ENCODE measurements around the gene ZFP14. TPM values are rescaled to one million over a fixed set of nuclear protein-coding genes. Genes with fewer than 3 reads are reported as not detected.
A peak's percentile ranks its signal among the peaks of the same experiment; 100 is the strongest.
"Not testable (repeated sequence)": the region's sequence is repeated elsewhere in the genome, so short reads cannot be mapped to it uniquely, and the experiment has no call there.

The ZFP14 gene
- polyA plus RNA-seq, 3 donors, result 11.0 to 16.6 (median 14.3) TPM

DNA sequence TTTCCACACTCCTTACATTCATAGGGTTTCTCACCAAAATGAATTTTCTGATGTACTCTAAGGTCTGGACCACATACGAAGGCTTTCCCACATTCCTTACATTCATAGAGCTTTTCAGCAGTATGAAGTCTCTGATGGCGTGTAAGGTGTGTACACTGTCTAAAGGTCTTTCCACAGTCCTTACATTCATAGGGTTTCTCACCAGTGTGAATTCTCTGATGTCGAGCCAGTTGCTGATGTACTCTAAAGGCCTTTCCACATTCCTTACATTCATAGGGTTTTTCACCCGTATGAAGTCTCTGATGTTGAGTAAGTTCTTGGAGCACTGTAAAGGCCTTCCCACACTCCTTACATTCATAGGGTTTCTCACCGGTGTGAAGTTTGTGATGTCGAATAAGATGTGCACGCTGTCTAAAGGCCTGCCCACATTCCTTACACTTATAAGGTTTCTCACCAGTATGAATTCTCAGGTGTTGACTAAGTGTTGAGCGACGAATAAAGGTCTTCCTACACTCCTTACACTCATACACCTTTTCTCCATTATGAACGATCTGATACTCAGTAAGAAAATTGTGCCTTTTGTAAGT lies 38.1 kb downstream of the ZFP14 start:
- no peak for DNase-seq

DNA sequence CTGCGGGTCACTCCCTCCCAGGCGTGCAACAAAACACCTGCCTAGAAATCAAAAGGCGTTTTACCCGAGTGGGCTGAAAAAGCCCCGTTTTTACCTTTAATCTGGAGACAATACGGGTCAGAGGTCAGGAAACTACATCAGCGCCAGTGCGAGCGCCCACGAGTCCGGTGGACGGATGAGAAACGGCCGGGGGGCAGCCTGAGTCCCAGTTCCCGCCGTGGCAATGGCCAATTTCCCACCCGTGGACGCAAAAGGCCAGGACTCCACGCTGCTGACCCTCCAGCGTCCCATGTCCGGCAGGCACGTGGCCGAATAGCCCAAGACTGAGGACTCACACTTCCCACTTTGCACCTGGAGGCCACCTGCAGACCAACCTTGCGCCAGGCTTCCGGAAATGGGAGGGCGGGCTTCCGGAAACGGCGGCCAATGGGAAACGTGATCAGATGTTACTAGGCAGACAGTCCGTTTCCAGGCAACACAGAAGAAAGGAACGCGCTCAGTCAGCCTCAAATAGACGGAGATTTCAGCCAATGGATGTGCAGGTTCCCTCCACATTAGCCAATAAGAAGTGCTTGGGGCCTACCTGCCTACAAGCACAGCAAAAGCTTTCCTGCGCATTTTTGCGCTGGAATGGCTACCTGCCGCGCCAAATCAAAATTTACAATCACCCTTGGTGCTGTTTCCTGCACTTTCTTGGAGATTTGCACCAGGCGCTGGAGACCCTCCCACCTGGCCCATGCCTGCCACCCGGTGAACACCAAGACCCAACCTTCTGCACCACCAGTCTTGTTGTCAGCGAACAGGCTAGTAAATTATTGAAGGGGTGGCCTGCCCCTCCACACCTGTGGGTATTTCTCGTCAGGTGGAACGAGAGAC lies 47.4 kb downstream of the ZFP14 start:
- DNase-seq, result peak; percentile 98

DNA sequence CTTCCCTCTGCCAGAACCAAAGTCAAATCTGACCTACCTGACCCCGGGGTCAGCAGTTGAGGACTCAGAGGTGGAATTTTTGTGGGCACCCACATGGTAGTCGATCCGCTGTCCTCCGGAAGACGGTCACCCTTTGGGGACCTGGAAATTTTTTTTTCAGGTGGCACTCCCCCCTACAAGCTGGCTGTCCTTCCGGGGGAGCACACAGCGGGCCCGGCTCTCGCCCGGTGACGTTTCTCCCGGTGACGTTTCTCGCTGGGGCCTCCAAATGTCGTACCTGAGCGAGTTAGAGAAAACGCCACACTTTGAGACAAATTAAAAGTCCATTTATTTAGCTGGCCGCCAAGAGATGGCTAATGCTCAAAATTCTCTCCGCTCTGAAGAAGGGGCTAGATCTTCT lies 48.8 kb downstream of the ZFP14 start:
- no peak for DNase-seq

DNA sequence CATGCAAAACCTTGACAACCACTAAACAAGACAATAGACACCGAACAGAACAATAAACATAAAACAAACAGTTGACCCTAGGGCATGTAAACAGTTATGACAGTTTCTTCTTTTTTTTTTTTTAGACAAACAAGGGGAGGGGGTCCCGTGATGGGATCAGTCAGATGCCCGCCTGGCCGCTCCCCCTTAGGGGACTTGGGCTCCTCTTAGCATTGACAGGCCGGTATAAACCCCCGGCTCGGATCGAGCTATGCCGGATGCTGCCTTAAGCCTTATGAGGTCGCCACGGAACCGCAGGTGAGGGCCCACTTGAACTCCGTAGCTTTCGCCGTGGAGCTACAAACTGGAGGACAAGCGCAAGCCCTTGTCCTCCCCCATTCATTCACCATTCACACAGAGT lies 49.5 kb downstream of the ZFP14 start:
- DNase-seq, result not testable (repeated sequence)

DNA sequence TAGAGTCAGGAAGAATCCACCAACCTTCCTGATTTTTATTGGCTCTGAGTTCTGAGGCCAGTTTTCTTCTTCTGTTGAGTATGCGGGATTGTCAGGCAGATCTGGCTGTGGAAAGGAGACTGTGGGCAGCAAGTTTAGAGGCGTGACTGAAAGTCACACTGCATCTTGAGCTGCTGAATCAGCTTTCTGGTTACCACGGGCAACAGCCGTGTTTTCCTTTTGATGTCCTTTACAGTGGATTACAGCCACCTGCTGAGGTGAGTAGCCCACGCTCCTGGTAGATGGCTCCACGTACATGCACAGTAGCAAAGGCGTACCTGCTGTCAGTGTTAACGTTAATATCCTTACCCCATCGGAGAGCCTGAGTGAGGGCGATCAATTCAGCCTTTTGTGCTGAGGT lies 52.4 kb downstream of the ZFP14 start:
- DNase-seq, result not testable (repeated sequence)

DNA sequence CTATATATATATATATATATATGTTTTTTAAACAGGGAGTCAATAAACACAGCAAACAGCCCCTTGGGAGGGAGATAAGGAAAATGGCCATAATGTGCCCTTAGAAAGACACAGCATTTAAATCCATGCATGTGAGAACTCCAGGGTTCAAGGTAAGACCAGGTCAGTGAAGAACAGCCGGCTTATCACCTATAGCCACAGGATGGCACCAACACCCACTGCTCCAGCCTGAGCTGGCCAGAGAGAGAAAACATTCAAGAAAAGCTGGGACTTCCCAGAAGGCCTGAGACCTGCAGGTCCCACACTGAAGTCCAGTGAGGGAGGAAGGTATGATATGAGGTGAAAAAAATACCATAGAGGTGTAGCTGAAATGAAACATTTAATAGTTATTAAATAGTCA lies 63.8 kb downstream of the ZFP14 start:
- not testable (repeated sequence) for DNase-seq

DNA sequence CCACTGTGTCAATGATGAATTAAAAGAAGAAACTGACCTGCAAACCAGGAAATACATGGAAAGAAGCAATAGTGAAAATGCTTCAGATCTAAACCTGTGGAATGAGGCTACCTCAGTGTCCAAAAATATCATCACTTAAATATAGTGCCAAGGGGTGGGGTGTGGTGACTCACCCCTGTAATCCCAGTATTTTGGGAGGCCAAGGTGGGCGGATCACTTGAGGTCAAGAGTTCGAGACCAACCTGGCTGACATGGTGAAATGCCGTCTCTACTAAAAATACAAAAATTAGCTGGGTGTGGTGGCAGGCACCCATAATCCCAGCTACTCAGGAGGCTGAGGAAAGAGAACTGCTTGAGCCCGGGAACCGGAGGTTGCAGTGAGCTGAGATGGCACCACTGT lies 64.9 kb downstream of the ZFP14 start:
- not testable (repeated sequence) for DNase-seq

DNA sequence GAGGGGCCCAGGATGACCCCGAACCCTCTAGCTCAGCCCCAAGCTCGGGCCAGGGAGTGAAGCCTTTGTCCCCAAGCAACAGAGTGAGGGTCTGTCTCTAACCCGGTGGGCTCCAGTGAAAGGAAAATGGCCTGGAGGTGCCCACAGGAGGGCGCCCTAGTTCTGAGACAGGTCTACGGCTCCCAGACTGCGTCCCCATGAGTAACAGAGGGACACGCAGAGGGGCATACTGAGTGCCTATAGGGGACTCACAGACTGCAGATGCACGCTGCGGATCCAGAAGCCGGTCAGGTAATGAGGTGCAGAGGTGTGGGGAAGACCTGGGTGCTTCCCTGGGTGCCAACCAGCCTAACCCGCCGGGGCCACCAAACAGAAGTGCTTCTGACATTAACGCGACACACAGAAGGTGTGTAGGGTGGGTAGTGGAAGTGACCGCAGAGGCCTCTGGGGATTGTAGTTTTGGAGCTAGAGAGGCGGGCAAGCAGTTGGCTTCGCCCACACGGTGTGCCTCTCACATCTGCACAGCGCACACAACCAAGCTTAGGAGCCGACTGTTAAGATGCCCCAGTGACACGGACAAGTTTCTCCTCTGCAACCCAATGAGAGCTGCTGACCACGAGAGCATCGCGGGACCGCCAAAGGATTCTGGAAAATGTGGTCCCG lies 67.8 kb downstream of the ZFP14 start:
- DNase-seq, result not testable (repeated sequence)

DNA sequence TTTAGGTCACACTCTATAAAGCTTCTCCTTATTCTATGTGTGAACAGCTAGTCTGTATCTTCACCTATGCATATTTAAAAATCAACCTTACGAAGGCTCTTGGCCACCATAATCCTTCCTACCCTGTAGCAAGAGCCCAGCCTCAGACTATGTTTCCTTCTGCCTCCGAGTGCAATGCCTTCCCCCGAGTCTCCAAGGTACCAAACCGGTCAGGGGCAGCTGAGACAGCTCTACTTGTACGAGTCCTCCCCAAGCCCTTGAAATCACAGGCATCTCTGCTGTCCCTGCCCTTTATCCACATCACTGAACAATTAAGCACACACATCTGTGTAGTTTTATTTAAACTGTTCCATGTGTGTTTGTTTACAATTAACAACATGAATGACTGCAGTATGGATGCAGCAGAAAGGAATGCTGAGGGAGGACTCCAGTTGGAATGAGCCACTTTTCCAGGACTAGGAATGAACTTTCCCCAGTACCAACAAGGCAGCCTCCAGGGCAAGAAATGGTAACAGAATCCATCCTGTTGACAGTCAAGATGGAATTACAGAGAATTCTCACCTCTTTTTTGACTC lies 68.5 kb downstream of the ZFP14 start:
- DNase-seq, result not testable (repeated sequence)

DNA sequence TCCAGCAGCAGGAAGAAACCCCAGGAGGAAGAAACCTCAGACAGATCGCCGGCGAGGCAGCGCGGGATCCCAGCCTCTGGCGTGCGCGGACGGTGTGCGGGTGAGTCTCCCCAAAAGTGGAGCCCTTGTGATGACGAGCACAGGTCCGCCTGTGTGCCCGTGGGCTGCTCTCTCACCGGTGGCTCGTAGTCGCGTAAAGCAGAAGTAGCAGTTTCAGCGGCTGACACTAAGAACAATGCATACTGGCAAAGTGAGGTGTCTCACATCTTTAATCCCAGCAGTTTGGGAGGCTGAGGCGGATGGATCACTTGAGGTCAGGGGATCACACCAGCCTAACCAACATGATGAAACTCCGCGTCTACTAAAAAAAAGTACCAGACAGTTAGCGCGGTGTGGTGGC lies 69.2 kb downstream of the ZFP14 start:
- DNase-seq, result not testable (repeated sequence)

DNA sequence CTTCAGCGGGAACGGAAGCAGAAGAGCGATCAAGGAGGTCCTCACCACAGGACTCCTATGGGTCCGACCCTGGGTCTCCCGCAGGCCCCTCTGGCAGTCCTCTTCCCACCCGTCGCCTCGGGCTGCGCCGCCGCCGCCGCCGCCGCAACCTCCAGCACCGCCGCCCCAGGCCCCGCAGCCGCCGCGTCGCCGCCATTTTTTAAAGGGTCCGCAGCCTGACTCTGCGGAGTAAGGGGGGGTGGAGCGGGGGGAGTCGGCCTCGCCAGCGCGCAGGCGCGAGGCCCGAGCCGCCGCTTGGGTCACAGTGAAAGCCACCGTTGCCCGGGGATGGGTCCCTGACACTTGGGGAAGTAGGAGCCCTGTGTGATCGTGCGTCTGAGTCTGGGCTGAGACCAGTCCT lies 69.7 kb downstream of the ZFP14 start:
- DNase-seq, result not testable (repeated sequence)

DNA sequence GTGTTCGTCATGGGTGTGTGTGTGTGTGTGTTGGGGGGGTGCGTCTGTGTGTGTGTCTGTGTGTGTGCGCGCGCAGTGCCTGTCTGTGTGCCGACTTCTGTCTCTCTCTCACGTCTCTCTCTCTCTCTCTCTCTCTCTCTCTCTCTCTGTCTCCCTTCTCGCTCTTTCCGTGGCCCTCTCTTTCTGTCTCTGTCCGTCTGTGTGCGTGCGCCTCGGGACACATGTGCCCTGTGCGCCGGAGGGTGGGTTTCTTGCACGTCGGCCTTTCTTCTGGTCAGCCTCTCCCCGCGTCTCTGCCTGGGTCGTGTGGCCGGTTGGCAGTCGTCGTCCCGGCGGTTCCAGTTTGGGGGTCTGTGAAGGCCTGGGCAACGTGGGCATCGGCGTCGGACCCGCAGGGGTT lies 86.7 kb downstream of the ZFP14 start:
- DNase-seq, result not testable (repeated sequence)

Other genes starting within 250 kb of the ZFP14 start
- gene CAPNS1, start 239.1 kb downstream of the ZFP14 start, polyA plus RNA-seq (ENCODE audit: insufficient read length in 3 of 3), result 100 to 1,000 TPM; 562 to 644 (median 592) TPM
- gene COX7A1, start 226.8 kb downstream of the ZFP14 start, polyA plus RNA-seq (ENCODE audit: insufficient read length in 3 of 3), result 10 to 100 TPM; 21.8 to 34.1 (median 24.4) TPM
- gene ZNF565, start 164.5 kb downstream of the ZFP14 start, polyA plus RNA-seq (ENCODE audit: insufficient read length in 3 of 3), result 1 to 10 TPM; 5.8 to 8.5 (median 8.5) TPM
- gene ZNF146, start 164.1 kb downstream of the ZFP14 start, polyA plus RNA-seq (ENCODE audit: insufficient read length in 3 of 3), result 100 to 1,000 TPM; 114 to 132 (median 127) TPM
- 10 to 100 TPM; 11.8 to 13.6 (median 13.5) TPM for gene ZFP82, start 39.4 kb upstream of the ZFP14 start, polyA plus RNA-seq (ENCODE audit: insufficient read length in 3 of 3)
- 10 to 100 TPM; 13.8 to 18.3 (median 15.7) TPM for gene ZNF566, start 110.4 kb upstream of the ZFP14 start, polyA plus RNA-seq (ENCODE audit: insufficient read length in 3 of 3)
- gene ZNF260, start 149.1 kb upstream of the ZFP14 start, polyA plus RNA-seq (ENCODE audit: insufficient read length in 3 of 3), result 10 to 100 TPM; 26.4 to 33.0 (median 30.5) TPM
- 10 to 100 TPM; 15.7 to 26.8 (median 26.3) TPM for gene ZNF529, start 194.1 kb upstream of the ZFP14 start, polyA plus RNA-seq (ENCODE audit: insufficient read length in 3 of 3)
- 10 to 100 TPM in 1 of 3 donors, 1 to 10 TPM in 2; 5.9 to 12.0 (median 8.8) TPM for gene ZNF382, start 226.1 kb upstream of the ZFP14 start, polyA plus RNA-seq (ENCODE audit: insufficient read length in 3 of 3)